ENCODE measurements around the gene DNAJC5. TPM values are rescaled to one million over a fixed set of nuclear protein-coding genes. Genes with fewer than 3 reads are reported as not detected.
A peak's percentile ranks its signal among the peaks of the same experiment; 100 is the strongest.

DNAJC5 gene
- total RNA-seq, 4 donors from 2014 or later, result 10.9 to 39.8 (median 25.6) TPM

GRCh38 chr20:63976980-63977738 is 82.2 kb downstream of the DNAJC5 start:
- peaks cover 0 to 5% of the 10 kb centered on the region in 2 donors for H3K27me3 ChIP-seq
- no peak overlapping the region for H3K27ac ChIP-seq
- intact Hi-C loops (cut with DNase I; ENCODE audit: low total_unique reads), result no loop called here
- H3K36me3 ChIP-seq, result no peaks in the 10 kb centered on the region
- H3K4me3 ChIP-seq, result no peak overlapping the region
- TF ChIP-seq POLR2A (IDR thresholded peaks at IDR 0.05), result no peak
- TF ChIP-seq CTCF (IDR thresholded peaks at IDR 0.05), result no peak
- peaks cover 0 to 13% of the 10 kb centered on the region in 2 donors for H3K4me1 ChIP-seq
- DNase-seq, result no peak
- no peaks in the 10 kb centered on the region for H3K9me3 ChIP-seq

- DNase-seq, result no peak
- peaks cover 0 to 5% of the 10 kb centered on the region in 2 donors for H3K27me3 ChIP-seq
- intact Hi-C loops (cut with DNase I; ENCODE audit: low total_unique reads), result no loop called here
- no peaks in the 10 kb centered on the region for H3K9me3 ChIP-seq
- TF ChIP-seq CTCF (IDR thresholded peaks at IDR 0.05) (no peak), POLR2A (IDR thresholded peaks at IDR 0.05) (no peak)
- peaks cover 0 to 16% of the 10 kb centered on the region in 2 donors for H3K4me1 ChIP-seq
- H3K27ac ChIP-seq, result no peak overlapping the region
- H3K4me3 ChIP-seq, result no peak overlapping the region
- no peaks in the 10 kb centered on the region for H3K36me3 ChIP-seq
Observed at GRCh38 chr20:63977739-63978276, 82.9 kb downstream of the DNAJC5 start.

GRCh38 chr20:63978319-63979228 is 83.6 kb downstream of the DNAJC5 start:
- intact Hi-C loops (cut with DNase I; ENCODE audit: low total_unique reads), result no loop called here
- no peaks in the 10 kb centered on the region for H3K9me3 ChIP-seq

GRCh38 chr20:63979229-63979556 is 84.3 kb downstream of the DNAJC5 start:
- H3K9me3 ChIP-seq, result no peaks in the 10 kb centered on the region
- no peaks in the 10 kb centered on the region for H3K36me3 ChIP-seq
- H3K4me1 ChIP-seq, result peaks cover 0 to 21% of the 10 kb centered on the region in 2 donors
- DNase-seq, result no peak
- no peak for TF ChIP-seq POLR2A (IDR thresholded peaks at IDR 0.05)
- no peak for TF ChIP-seq CTCF (IDR thresholded peaks at IDR 0.05)
- H3K4me3 ChIP-seq, result peak overlapping the region; percentile 4 to 39
- peak overlapping the region in 1 of 2 donors; percentile 19 for H3K27ac ChIP-seq
- intact Hi-C loops (cut with DNase I; ENCODE audit: low total_unique reads), result no loop called here
- H3K27me3 ChIP-seq, result peaks cover 0 to 5% of the 10 kb centered on the region in 2 donors

More at GRCh38 chr20:63978319-63979228, 83.6 kb downstream of the DNAJC5 start:
- Histone ChIP-seq H3K27me3 (peaks cover 0 to 5% of the 10 kb centered on the region in 2 donors), H3K4me1 (peaks cover 0 to 21% of the 10 kb centered on the region in 2 donors), H3K36me3 (no peaks in the 10 kb centered on the region), H3K4me3 (peak overlapping the region; percentile 4 to 39), H3K27ac (peak overlapping the region in 1 of 2 donors; percentile 19)
- TF ChIP-seq POLR2A (IDR thresholded peaks at IDR 0.05) (peak in 1 of 2 donors; percentile 16), CTCF (IDR thresholded peaks at IDR 0.05) (no peak)
- DNase-seq, result peak; percentile 37 to 41
